ENCODE measurements around the gene AKIRIN2. TPM values are rescaled to one million over a fixed set of nuclear protein-coding genes. Genes with fewer than 3 reads are reported as not detected.

AKIRIN2 gene
- total and polyA plus RNA-seq, 10 of the 15 experiments (the other 5 are each of a cell fraction or from before 2014, with no cell fraction given) = 12.7 to 82.2 (median 42.6) TPM

DNA sequence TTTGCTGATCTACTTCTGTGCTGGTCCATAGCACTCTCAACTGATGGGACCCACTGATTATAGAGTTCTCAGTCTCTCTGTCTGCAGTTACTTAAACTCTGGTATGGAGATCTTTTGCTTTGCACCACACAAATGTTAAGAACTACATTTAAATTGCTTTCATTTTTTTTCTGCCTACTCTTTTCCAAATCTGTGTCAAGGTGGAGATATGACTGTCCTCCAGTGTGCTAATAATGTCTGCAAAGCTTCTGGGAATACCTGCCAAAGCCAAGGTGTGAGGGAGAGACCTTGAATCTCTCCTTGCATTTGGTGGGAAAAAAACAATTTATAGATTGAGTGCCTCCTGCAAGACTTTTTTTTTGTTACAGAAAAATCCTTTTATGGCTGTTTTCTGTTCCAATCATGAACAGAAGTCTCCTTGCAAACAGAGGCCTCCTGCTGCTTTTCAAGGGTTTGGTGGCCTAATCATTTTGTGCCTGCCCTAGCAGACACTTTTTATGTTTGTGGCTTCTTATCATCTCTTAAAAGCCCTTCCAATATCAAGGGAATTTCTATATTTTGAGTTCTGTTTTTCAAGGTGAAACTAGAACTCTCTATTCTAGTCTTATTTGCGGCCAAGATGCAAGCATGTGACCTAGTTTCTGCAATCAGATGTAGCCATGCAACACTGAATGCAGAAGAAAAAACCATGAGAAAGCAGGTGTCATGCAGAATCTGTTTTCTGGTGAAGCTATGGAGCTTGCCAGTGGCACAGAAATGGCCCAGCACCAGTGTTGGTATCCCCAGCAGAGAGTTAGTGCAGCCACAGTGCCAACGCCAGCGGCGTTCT is 23.2 kb upstream of the AKIRIN2 start (continued):
- no peak for TF ChIP-seq NFYA (IDR thresholded peaks at IDR 0.05; ENCODE audit: borderline replicate concordance, low read depth, low read length)
- TF ChIP-seq SMARCA5 (IDR thresholded peaks at IDR 0.05) = peak; percentile 42; the same call in 1 of the 2 replicates
- TF ChIP-seq, protein P1, sequence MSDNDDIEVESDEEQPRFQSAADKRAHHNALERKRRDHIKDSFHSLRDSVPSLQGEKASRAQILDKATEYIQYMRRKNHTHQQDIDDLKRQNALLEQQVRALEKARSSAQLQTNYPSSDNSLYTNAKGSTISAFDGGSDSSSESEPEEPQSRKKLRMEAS (IDR thresholded peaks at IDR 0.05; ENCODE audit: low read depth, low read length) = no peak; the same call in 1 of the 2 replicates
- no peak; the same call in 1 of the 2 replicates for TF ChIP-seq RAD21 (IDR thresholded peaks at IDR 0.05; ENCODE audit: insufficient read depth, low read depth, low read length)
- peak; percentile 86 for TF ChIP-seq RAD51 (IDR thresholded peaks at IDR 0.05)
- TF ChIP-seq, protein P2, sequence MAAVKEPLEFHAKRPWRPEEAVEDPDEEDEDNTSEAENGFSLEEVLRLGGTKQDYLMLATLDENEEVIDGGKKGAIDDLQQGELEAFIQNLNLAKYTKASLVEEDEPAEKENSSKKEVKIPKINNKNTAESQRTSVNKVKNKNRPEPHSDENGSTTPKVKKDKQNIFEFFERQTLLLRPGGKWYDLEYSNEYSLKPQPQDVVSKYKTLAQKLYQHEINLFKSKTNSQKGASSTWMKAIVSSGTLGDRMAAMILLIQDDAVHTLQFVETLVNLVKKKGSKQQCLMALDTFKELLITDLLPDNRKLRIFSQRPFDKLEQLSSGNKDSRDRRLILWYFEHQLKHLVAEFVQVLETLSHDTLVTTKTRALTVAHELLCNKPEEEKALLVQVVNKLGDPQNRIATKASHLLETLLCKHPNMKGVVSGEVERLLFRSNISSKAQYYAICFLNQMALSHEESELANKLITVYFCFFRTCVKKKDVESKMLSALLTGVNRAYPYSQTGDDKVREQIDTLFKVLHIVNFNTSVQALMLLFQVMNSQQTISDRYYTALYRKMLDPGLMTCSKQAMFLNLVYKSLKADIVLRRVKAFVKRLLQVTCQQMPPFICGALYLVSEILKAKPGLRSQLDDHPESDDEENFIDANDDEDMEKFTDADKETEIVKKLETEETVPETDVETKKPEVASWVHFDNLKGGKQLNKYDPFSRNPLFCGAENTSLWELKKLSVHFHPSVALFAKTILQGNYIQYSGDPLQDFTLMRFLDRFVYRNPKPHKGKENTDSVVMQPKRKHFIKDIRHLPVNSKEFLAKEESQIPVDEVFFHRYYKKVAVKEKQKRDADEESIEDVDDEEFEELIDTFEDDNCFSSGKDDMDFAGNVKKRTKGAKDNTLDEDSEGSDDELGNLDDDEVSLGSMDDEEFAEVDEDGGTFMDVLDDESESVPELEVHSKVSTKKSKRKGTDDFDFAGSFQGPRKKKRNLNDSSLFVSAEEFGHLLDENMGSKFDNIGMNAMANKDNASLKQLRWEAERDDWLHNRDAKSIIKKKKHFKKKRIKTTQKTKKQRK (IDR thresholded peaks at IDR 0.05; ENCODE audit: low read depth, low read length) = no peak
- no peak for TF ChIP-seq TARDBP (IDR thresholded peaks at IDR 0.05; ENCODE audit: borderline replicate concordance)
- TF ChIP-seq FOS (IDR thresholded peaks at IDR 0.05; ENCODE audit: borderline replicate concordance, extremely low read depth, insufficient read length) = no peak
- TF ChIP-seq STAT1 (conservative IDR thresholded peaks at IDR 0.05) = no peak
- TF ChIP-seq IKZF1 (conservative IDR thresholded peaks at IDR 0.05) = peak; percentile 74
- TF ChIP-seq RELA (IDR thresholded peaks at IDR 0.05; ENCODE audit: borderline replicate concordance, partially characterized antibody) = no peak
- no peak for TF ChIP-seq ZZZ3 (IDR thresholded peaks at IDR 0.05; ENCODE audit: control insufficient read depth, insufficient read length, low read depth)
- TF ChIP-seq, protein P3, sequence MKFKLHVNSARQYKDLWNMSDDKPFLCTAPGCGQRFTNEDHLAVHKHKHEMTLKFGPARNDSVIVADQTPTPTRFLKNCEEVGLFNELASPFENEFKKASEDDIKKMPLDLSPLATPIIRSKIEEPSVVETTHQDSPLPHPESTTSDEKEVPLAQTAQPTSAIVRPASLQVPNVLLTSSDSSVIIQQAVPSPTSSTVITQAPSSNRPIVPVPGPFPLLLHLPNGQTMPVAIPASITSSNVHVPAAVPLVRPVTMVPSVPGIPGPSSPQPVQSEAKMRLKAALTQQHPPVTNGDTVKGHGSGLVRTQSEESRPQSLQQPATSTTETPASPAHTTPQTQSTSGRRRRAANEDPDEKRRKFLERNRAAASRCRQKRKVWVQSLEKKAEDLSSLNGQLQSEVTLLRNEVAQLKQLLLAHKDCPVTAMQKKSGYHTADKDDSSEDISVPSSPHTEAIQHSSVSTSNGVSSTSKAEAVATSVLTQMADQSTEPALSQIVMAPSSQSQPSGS (IDR thresholded peaks at IDR 0.05; ENCODE audit: low read length) = 0 out of 2 replicates have a peak, but pooled peaks have one; percentile 55
- TF ChIP-seq, protein P4, sequence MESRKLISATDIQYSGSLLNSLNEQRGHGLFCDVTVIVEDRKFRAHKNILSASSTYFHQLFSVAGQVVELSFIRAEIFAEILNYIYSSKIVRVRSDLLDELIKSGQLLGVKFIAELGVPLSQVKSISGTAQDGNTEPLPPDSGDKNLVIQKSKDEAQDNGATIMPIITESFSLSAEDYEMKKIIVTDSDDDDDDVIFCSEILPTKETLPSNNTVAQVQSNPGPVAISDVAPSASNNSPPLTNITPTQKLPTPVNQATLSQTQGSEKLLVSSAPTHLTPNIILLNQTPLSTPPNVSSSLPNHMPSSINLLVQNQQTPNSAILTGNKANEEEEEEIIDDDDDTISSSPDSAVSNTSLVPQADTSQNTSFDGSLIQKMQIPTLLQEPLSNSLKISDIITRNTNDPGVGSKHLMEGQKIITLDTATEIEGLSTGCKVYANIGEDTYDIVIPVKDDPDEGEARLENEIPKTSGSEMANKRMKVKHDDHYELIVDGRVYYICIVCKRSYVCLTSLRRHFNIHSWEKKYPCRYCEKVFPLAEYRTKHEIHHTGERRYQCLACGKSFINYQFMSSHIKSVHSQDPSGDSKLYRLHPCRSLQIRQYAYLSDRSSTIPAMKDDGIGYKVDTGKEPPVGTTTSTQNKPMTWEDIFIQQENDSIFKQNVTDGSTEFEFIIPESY (IDR thresholded peaks at IDR 0.05) = no peak
- 0 out of 4 replicates have a peak, but pooled peaks of 1 of the 2 experiments have one; percentile 9 for TF ChIP-seq SRF (IDR thresholded peaks at IDR 0.05; ENCODE audit: low read depth in 2 of 2, low read length in 2 of 2)
- TF ChIP-seq EED (IDR thresholded peaks at IDR 0.05; ENCODE audit: low read depth) = peak; percentile 55; the same call in 1 of the 2 replicates
- TF ChIP-seq ETV6 (conservative IDR thresholded peaks at IDR 0.05 in 1 of 2, IDR thresholded peaks at IDR 0.05 in 1 of 2; ENCODE audit: borderline replicate concordance in 1 of 2, low read depth in 1 of 2) = no peak; a peak in 1 of 4 replicates
- no peak for TF ChIP-seq LARP7 (IDR thresholded peaks at IDR 0.05)
- no peak for TF ChIP-seq NR2C1 (IDR thresholded peaks at IDR 0.05)
- peak; percentile 71; the same call in 1 of the 2 replicates for TF ChIP-seq CBFB (IDR thresholded peaks at IDR 0.05; ENCODE audit: low read depth)
- no peak for TF ChIP-seq HDAC2 (IDR thresholded peaks at IDR 0.05)
- TF ChIP-seq SIN3A (IDR thresholded peaks at IDR 0.05; ENCODE audit: low read depth, low read length) = no peak
- TF ChIP-seq SUZ12 (IDR thresholded peaks at IDR 0.05; ENCODE audit: unreplicated experiment) = no peak
- no peak for TF ChIP-seq ZNF24 (IDR thresholded peaks at IDR 0.05)
- TF ChIP-seq HCFC1 (IDR thresholded peaks at IDR 0.05; ENCODE audit: low read length) = no peak

Data from GM12878 (cell line).